Measurements from ENCODE around the gene KCNN1.

Gene KCNN1

GRCh38 chr19:17948931-17949930 is 17.7 kb upstream of the KCNN1 start:
- TF ChIP-seq CTCF (IDR thresholded peaks at IDR 0.05; ENCODE audit: low read depth, low read length) = no peak
- no peak for DNase-seq (ENCODE audit: low read depth in 2 of 2)
- H3K4me3 ChIP-seq (replicated peaks in 1 of 2; ENCODE audit: low read depth in 2 of 2, low read length in 2 of 2) = no peak overlapping the region

DNA sequence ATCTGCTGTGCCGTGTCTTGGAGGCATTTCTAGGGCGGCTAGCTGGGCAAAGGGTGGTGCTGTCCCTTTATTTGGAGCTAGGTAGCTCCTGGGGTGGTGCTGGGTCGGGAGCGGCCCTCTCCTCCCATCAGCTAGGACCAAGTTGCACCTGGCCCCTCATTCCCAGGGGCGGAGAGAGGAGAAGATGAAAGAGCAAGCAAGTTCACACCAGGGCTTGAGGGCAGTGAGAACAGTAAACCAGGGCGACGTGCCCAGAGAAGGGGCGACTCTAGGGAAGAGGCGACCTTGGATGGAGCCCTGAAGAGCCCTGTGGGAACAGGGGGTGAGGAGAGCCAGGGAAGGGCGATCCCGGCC is 17.0 kb upstream of the KCNN1 start:
- TF ChIP-seq CTCF (IDR thresholded peaks at IDR 0.05; ENCODE audit: low read depth, low read length) = no peak
- H3K4me3 ChIP-seq (replicated peaks in 1 of 2; ENCODE audit: low read depth in 2 of 2, low read length in 2 of 2) = no peak overlapping the region
- no peak for DNase-seq (ENCODE audit: low read depth in 2 of 2)

DNA sequence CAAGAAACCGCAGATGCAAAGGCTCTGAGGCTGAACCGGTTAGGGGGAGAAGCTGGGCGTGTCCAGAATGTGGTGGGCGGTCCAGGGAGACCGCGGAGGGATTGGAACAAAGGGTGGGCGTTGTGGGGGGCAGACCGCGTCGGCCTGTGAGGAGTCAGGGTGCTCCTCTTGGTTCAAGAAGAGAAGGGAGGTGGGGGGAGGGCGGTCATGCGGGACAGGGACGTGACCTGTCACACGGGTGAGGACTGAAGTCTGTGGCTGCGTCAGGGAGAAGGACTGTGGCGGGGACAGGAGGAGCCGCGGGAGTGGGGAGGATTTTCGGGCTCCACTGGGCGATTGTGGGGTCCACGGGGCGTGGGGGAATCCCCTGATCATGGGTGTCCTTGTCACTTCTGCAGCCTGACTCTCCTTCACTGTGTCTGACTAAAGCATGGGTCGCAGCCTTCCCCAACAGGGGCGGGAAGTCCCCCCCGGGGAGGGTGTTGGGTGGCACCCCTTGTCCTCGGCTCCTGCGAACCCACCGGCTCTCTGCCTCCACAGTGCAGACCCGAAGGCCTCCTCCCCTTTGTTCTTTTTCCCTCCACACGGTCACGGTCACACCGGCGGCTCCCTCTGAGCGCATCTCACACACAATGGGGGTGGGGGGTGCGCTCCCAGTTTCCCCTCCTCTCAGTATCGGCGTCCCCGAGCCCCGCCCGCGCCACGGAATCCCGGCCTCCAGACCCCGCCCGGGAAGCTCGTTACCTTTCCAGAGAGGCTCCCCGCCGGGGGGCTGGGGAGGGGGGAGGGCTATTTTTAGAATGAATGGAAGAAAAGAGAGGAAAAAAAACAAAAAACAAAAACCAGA is 16.4 kb upstream of the KCNN1 start:
- DNase-seq (ENCODE audit: low read depth in 2 of 2) = no peak
- TF ChIP-seq CTCF (IDR thresholded peaks at IDR 0.05; ENCODE audit: low read depth, low read length) = no peak
- H3K4me3 ChIP-seq (replicated peaks in 1 of 2; ENCODE audit: low read depth in 2 of 2, low read length in 2 of 2) = no peak overlapping the region

- TF ChIP-seq CTCF (IDR thresholded peaks at IDR 0.05; ENCODE audit: low read depth, low read length) = no peak
- H3K4me3 ChIP-seq (replicated peaks in 1 of 2; ENCODE audit: low read depth in 2 of 2, low read length in 2 of 2) = no peak overlapping the region
- no peak for DNase-seq (ENCODE audit: low read depth in 2 of 2)
Measured at GRCh38 chr19:17951157-17951989, 15.5 kb upstream of the KCNN1 start.

- no peak overlapping the region for H3K4me3 ChIP-seq (replicated peaks in 1 of 2; ENCODE audit: low read depth in 2 of 2, low read length in 2 of 2)
- no peak for TF ChIP-seq CTCF (IDR thresholded peaks at IDR 0.05; ENCODE audit: low read depth, low read length)
- no peak for DNase-seq (ENCODE audit: low read depth in 2 of 2)
Measured at GRCh38 chr19:17951990-17952976, 14.6 kb upstream of the KCNN1 start.
